Keratinocyte (primary cell): ENCODE measurements around the gene MTUS2. TPM values are rescaled to one million over a fixed set of nuclear protein-coding genes. Genes with fewer than 3 reads are reported as not detected.

Source experiments
- DNase-seq: peaks from one replicate; pipeline ENCODE4 v3.0.0-alpha.2; 2011; ENCODE audit warnings: low read depth, missing footprints, low spot score
- FAIRE-seq: peaks from 2 replicates; lab custom pipeline; 2011; peaks lifted over from hg19 to GRCh38; lab: Jason Lieb, UNC
- H2AFZ ChIP-seq: 2 replicates; pipeline ENCODE4 v1.6.0; 2012; ENCODE audit warnings: low read length, control low read depth, inconsistent platforms; ENCODE audit not compliant: control insufficient read depth
- H3K27ac ChIP-seq: 2 replicates; pipeline ENCODE4 v1.5.1; 2011; ENCODE audit warnings: low read length; ENCODE audit not compliant: control insufficient read depth, insufficient read depth
- H3K27me3 ChIP-seq: 3 replicates; pipeline ENCODE4 v1.6.0; 2011; ENCODE audit warnings: low read length; ENCODE audit not compliant: control insufficient read depth, insufficient read depth; ENCODE audit errors: extremely low read depth
- H3K36me3 ChIP-seq, 2 experiments: 2 replicates in 1 of 2; 3 replicates in 1 of 2; pipeline ENCODE4 v1.5.1; 2011; ENCODE audit warnings: low read length in 2 of 2, mild to moderate bottlenecking in 1 of 2; ENCODE audit not compliant: control insufficient read depth in 2 of 2, insufficient read depth in 2 of 2; ENCODE audit errors: extremely low read depth in 1 of 2
- H3K4me1 ChIP-seq: 3 replicates; pipeline ENCODE4 v1.5.1; 2011; ENCODE audit warnings: low read length; ENCODE audit not compliant: control insufficient read depth, insufficient read depth; ENCODE audit errors: extremely low read depth
- H3K4me2 ChIP-seq: 3 replicates; pipeline ENCODE4 v1.6.0; 2011; ENCODE audit warnings: low read depth, low read length; ENCODE audit not compliant: control insufficient read depth, insufficient read depth; ENCODE audit errors: extremely low read depth
- H3K4me3 ChIP-seq, 3 experiments: fragments of 200-600 bp in 1 of 3; sonication (generic) in 1 of 3; 2 replicates in 2 of 3; 3 replicates in 1 of 3; pipeline ENCODE4 v1.5.1; 2011 to 2016; ENCODE audit warnings: low read length in 3 of 3, mild to moderate bottlenecking in 3 of 3, control low read depth in 2 of 3, inconsistent platforms in 1 of 3, low read depth in 1 of 3, mixed read lengths in 1 of 3, mixed run types in 1 of 3, moderate library complexity in 1 of 3; ENCODE audit not compliant: control insufficient read depth in 2 of 3, insufficient read depth in 2 of 3; ENCODE audit errors: extremely low read depth in 1 of 3
- H3K79me2 ChIP-seq: 2 replicates; pipeline ENCODE4 v1.6.0; 2012; ENCODE audit warnings: low read length; ENCODE audit not compliant: control insufficient read depth, insufficient read depth
- H3K9ac ChIP-seq: 3 replicates; pipeline ENCODE4 v1.6.0; 2011; ENCODE audit warnings: low read length; ENCODE audit not compliant: control insufficient read depth, insufficient read depth; ENCODE audit errors: extremely low read depth
- H3K9me1 ChIP-seq: 3 replicates; pipeline ENCODE4 v1.6.0; 2011; ENCODE audit warnings: low read length; ENCODE audit not compliant: control insufficient read depth, insufficient read depth; ENCODE audit errors: extremely low read depth
- H3K9me3 ChIP-seq: 2 replicates; pipeline ENCODE4 v1.5.1; 2012; ENCODE audit warnings: low read depth, low read length; ENCODE audit not compliant: control insufficient read depth
- H4K20me1 ChIP-seq: 3 replicates; pipeline ENCODE4 v1.6.0; 2011; ENCODE audit warnings: low read length; ENCODE audit not compliant: control insufficient read depth, insufficient read depth; ENCODE audit errors: extremely low read depth
- EZH2 ChIP-seq: IDR thresholded peaks from one replicate; pipeline ENCODE4 v1.6.1; 2012; ENCODE audit warnings: inconsistent platforms, mild to moderate bottlenecking, low read length, moderate library complexity
- dilution Hi-C: fragments of 300-500 bp; cut with MboI; formaldehyde crosslinking; loops from one replicate; pipeline ENCODE4 v1.7.0; 2020; ENCODE audit warnings: low sequenced_read_pairs; ENCODE audit not compliant: extremely low pct_ligation_motif_present
- polyA plus RNA-seq, 5 experiments: library from polyadenylated mRNA; depleted of rRNA in 3 of 5; stranded (reverse) in 3 of 5; stranded (forward) in 1 of 5; unstranded in 1 of 5; fragments of >200 nt; gene quantifications; 1 replicate in 1 of 5; 2 replicates in 3 of 5; 3 replicates in 1 of 5; pipeline versions ENCODE4 v1.2.1 to v1.2.3, GENCODE V29; 2011 to 2012; ENCODE audit warnings: missing spikeins in 2 of 5, low read depth in 1 of 5, low replicate concordance in 1 of 5
- TF ChIP-seq, protein P1 (sequence below), 3 experiments: IDR thresholded peaks in 1 of 3; conservative IDR thresholded peaks in 1 of 3; optimal IDR thresholded peaks in 1 of 3; 2 replicates in 2 of 3; 3 replicates in 1 of 3; pipeline versions ENCODE3 to v1.5.1; 2011; ENCODE audit warnings: low read length in 3 of 3, mild to moderate bottlenecking in 3 of 3, moderate library complexity in 2 of 3, control low read depth in 1 of 3, inconsistent platforms in 1 of 3; ENCODE audit not compliant: insufficient read depth in 2 of 3; ENCODE audit errors: extremely low read depth in 1 of 3

Gene MTUS2
- polyA plus RNA-seq, 1 donor (not counting 4 experiments of a cell fraction or from before 2014, with no cell fraction given): 0.17 TPM

DNA sequence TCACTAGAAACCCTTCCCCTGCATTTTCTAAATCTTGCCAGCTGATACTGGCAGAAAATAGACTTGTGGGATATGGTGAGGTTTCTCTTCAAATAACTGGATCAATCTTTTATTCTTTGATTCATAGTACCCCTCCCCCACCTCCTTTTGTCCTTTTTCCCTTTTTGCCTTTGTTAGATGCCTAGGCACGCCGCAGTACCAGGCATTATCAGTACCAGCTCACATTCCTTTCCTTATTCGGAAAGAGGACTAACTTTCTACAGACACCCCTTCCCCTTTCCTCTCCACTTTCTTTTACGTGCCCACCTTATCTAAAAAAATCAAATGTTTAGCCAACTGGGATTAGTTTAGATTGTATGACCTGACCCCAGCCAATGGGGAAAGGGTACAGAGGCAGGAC is 226.4 kb downstream of the MTUS2 start:
- no peak overlapping the region for H3K9ac ChIP-seq
- H2AFZ ChIP-seq: no peak overlapping the region
- H3K79me2 ChIP-seq: no peaks in the 10 kb centered on the region
- H4K20me1 ChIP-seq: no peaks in the 10 kb centered on the region
- no peak for DNase-seq
- no peak overlapping the region for H3K4me3 ChIP-seq
- no peak overlapping the region for H3K27ac ChIP-seq
- H3K9me1 ChIP-seq: no peaks in the 10 kb centered on the region
- H3K4me2 ChIP-seq: no peak overlapping the region
- H3K27me3 ChIP-seq: no peaks in the 10 kb centered on the region
- H3K36me3 ChIP-seq: no peaks in the 10 kb centered on the region
- no peaks in the 10 kb centered on the region for H3K4me1 ChIP-seq
- dilution Hi-C loops: no loop called here
- H3K9me3 ChIP-seq: no peaks in the 10 kb centered on the region
- FAIRE-seq: no peak
- TF ChIP-seq EZH2: no peak
- TF ChIP-seq, protein P1, sequence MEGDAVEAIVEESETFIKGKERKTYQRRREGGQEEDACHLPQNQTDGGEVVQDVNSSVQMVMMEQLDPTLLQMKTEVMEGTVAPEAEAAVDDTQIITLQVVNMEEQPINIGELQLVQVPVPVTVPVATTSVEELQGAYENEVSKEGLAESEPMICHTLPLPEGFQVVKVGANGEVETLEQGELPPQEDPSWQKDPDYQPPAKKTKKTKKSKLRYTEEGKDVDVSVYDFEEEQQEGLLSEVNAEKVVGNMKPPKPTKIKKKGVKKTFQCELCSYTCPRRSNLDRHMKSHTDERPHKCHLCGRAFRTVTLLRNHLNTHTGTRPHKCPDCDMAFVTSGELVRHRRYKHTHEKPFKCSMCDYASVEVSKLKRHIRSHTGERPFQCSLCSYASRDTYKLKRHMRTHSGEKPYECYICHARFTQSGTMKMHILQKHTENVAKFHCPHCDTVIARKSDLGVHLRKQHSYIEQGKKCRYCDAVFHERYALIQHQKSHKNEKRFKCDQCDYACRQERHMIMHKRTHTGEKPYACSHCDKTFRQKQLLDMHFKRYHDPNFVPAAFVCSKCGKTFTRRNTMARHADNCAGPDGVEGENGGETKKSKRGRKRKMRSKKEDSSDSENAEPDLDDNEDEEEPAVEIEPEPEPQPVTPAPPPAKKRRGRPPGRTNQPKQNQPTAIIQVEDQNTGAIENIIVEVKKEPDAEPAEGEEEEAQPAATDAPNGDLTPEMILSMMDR (optimal IDR thresholded peaks at IDR 0.05 in 1 of 3, IDR thresholded peaks at IDR 0.05 in 1 of 3, conservative IDR thresholded peaks at IDR 0.05 in 1 of 3; ENCODE audit: extremely low read depth in 1 of 3, insufficient read depth in 2 of 3, low read length in 3 of 3): no peak

DNA sequence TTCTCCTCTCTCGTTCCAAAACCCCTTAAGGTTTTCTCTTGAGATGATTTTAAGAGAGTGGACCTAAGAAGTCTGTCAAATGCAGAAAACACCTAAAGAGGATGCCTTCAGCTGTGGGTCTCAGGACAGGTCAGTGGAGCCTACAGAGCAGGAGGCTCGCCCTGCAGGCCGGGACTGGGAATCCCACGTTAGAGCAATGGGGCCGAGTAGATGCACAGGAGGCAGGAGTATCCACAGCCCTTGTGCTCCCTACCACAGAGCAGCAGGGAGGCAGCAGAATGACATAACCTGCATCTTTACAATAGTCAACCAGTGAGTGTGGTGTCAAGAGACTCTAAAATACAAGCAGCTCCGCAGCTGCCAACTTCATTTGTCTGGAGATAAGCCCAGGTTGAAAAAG is 229.4 kb downstream of the MTUS2 start:
- no peak overlapping the region for H3K9ac ChIP-seq
- FAIRE-seq: no peak
- H2AFZ ChIP-seq: no peak overlapping the region
- dilution Hi-C loops: no loop called here
- H3K9me3 ChIP-seq: no peaks in the 10 kb centered on the region
- TF ChIP-seq EZH2: no peak
- TF ChIP-seq, protein P1 (optimal IDR thresholded peaks at IDR 0.05 in 1 of 3, IDR thresholded peaks at IDR 0.05 in 1 of 3, conservative IDR thresholded peaks at IDR 0.05 in 1 of 3; ENCODE audit: extremely low read depth in 1 of 3, insufficient read depth in 2 of 3, low read length in 3 of 3): no peak
- no peaks in the 10 kb centered on the region for H3K27me3 ChIP-seq
- no peaks in the 10 kb centered on the region for H4K20me1 ChIP-seq
- H3K36me3 ChIP-seq: no peaks in the 10 kb centered on the region
- H3K9me1 ChIP-seq: no peaks in the 10 kb centered on the region
- no peaks in the 10 kb centered on the region for H3K79me2 ChIP-seq
- no peaks in the 10 kb centered on the region for H3K4me1 ChIP-seq
- no peak overlapping the region for H3K4me3 ChIP-seq
- H3K4me2 ChIP-seq: no peak overlapping the region
- DNase-seq: no peak
- H3K27ac ChIP-seq: no peak overlapping the region
